GM12878 (cell line): ENCODE results near the gene CRIM1. TPM values are rescaled to one million over a fixed set of nuclear protein-coding genes. Genes with fewer than 3 reads are reported as not detected.

Source experiments
- ATAC-seq: fragments of 200-7000 bp; cut with Tn5 transposase; 3 replicates; pipeline ENCODE4 v1.9.1; 2020; ENCODE audit warnings: mild to moderate bottlenecking, moderate library complexity
- BruUV-seq: library from RNA; stranded (reverse); fragments of 400-500 nt; replicated peaks from 2 replicates; lab custom pipeline; 2021; lab: Mats Ljungman, UMichigan
- CTCF ChIA-PET: fragments of 300-600 bp; sonication (Branson Sonifier 250); formaldehyde crosslinking; extraction: SDS; loops from one replicate; lab custom pipeline; 2021; ENCODE audit warnings: inconsistent platforms; lab: Yijun Ruan, JAX
- POLR2A ChIA-PET: fragments of 350-600 bp; formaldehyde crosslinking; extraction: SDS; loops from one replicate; lab custom pipeline; 2021; ENCODE audit warnings: inconsistent platforms; lab: Charles Lee
- RAD21 ChIA-PET: fragments of 300-600 bp; sonication (Branson Sonifier 250); formaldehyde crosslinking; loops from one replicate; lab custom pipeline; 2023; ENCODE audit warnings: antibody characterized with exemption; ENCODE audit not compliant: unreplicated experiment; lab: Charles Lee
- SMC1A ChIA-PET: fragments of 300-600 bp; sonication (Branson Sonifier 250); formaldehyde crosslinking; loops from one replicate; lab custom pipeline; 2023; ENCODE audit not compliant: unreplicated experiment, uncharacterized antibody; lab: Charles Lee
- DNase-seq: peaks from one replicate; pipeline ENCODE4 v3.0.0-alpha.2; 2011; ENCODE audit warnings: low read depth, low spot score
- FAIRE-seq: peaks from 3 replicates; lab custom pipeline; 2011; peaks lifted over from hg19 to GRCh38; lab: Jason Lieb, UNC
- H2AFZ ChIP-seq: 2 replicates; pipeline ENCODE4 v1.6.0; 2011; ENCODE audit warnings: low read depth, low read length, control low read depth; ENCODE audit not compliant: control insufficient read depth
- H3K27ac ChIP-seq: 2 replicates; pipeline ENCODE4 v1.5.1; 2011; ENCODE audit warnings: control low read depth; ENCODE audit not compliant: control insufficient read depth, insufficient read depth
- H3K27me3 ChIP-seq, 2 experiments: replicated peaks in 1 of 2; 2 replicates each; pipeline versions ENCODE4 v1.6.0 to v1.6.1; 2011; ENCODE audit warnings: low read length in 1 of 2; ENCODE audit not compliant: control insufficient read depth in 2 of 2, insufficient read depth in 2 of 2
- H3K36me3 ChIP-seq, 2 experiments: 2 replicates each; pipeline ENCODE4 v1.5.1; 2011; ENCODE audit warnings: low read length in 1 of 2; ENCODE audit not compliant: control insufficient read depth in 2 of 2, insufficient read depth in 2 of 2
- H3K4me1 ChIP-seq: 2 replicates; pipeline ENCODE4 v1.6.1; 2011; ENCODE audit warnings: mild to moderate bottlenecking, low read length, moderate library complexity, mixed read lengths; ENCODE audit not compliant: control insufficient read depth, insufficient read depth
- H3K4me2 ChIP-seq: 2 replicates; pipeline ENCODE4 v1.6.0; 2011; ENCODE audit warnings: control low read depth; ENCODE audit not compliant: control insufficient read depth, insufficient read depth
- H3K4me3 ChIP-seq: fragments of 200-600 bp; sonication (generic); 2 replicates; pipeline ENCODE4 v1.5.1; 2016
- H3K79me2 ChIP-seq: 2 replicates; pipeline ENCODE4 v1.6.0; 2011; ENCODE audit warnings: low read length; ENCODE audit not compliant: control insufficient read depth, insufficient read depth
- H3K9ac ChIP-seq: 2 replicates; pipeline ENCODE4 v1.8.0; 2011; ENCODE audit warnings: low read length, control low read depth, mixed read lengths; ENCODE audit not compliant: control insufficient read depth, insufficient read depth
- H3K9me3 ChIP-seq: replicated peaks from 3 replicates; pipeline ENCODE4 v1.5.1; 2011; ENCODE audit warnings: mild to moderate bottlenecking, low read length; ENCODE audit not compliant: control insufficient read depth, insufficient read depth
- H4K20me1 ChIP-seq: 2 replicates; pipeline ENCODE4 v1.6.0; 2011; ENCODE audit not compliant: control insufficient read depth, insufficient read depth
- ATF3 ChIP-seq: IDR thresholded peaks from 2 replicates; pipeline ENCODE4 v1.6.1; 2011; ENCODE audit warnings: low read depth, mild to moderate bottlenecking, low read length, moderate library complexity, borderline replicate concordance; ENCODE audit errors: extremely low read depth
- KDM1A ChIP-seq: fragments of 200-600 bp; sonication (generic); IDR thresholded peaks from 2 replicates; pipeline ENCODE4 v1.6.1; 2016; ENCODE audit warnings: borderline replicate concordance
- MEF2A ChIP-seq: IDR thresholded peaks from 2 replicates; pipeline ENCODE4 v1.6.1; 2011; ENCODE audit warnings: low read depth, mild to moderate bottlenecking, low read length, moderate library complexity; ENCODE audit not compliant: insufficient read depth
- NBN ChIP-seq: fragments of 450-650 bp; IDR thresholded peaks from 2 replicates; pipeline ENCODE4 v1.6.1; 2016
- NFIC ChIP-seq: IDR thresholded peaks from 2 replicates; pipeline ENCODE4 v1.6.1; 2012; ENCODE audit warnings: low read depth, mild to moderate bottlenecking, inconsistent platforms, low read length, moderate library complexity
- NFXL1 ChIP-seq: fragments of 450-650 bp; IDR thresholded peaks from 2 replicates; pipeline ENCODE4 v1.6.1; 2017; ENCODE audit warnings: antibody characterized with exemption, mild to moderate bottlenecking, borderline replicate concordance
- NFYB ChIP-seq: IDR thresholded peaks from 2 replicates; pipeline ENCODE4 v1.6.1; 2011; ENCODE audit warnings: low read depth, mild to moderate bottlenecking, low read length, improper control_type of control experiment, moderate library complexity; ENCODE audit not compliant: insufficient read depth
- PAX5 ChIP-seq: IDR thresholded peaks from 2 replicates; pipeline ENCODE4 v1.6.1; 2011; ENCODE audit warnings: low read depth, low read length, borderline replicate concordance
- SMAD5 ChIP-seq: IDR thresholded peaks from 2 replicates; pipeline ENCODE4 v1.6.1; 2016; ENCODE audit warnings: antibody characterized with exemption, low read depth
- TCF7 ChIP-seq: IDR thresholded peaks from 2 replicates; pipeline ENCODE4 v1.6.1; 2014; ENCODE audit warnings: antibody characterized with exemption, borderline replicate concordance
- WGBS: methylation state at CpG from one replicate; pipeline ENCODE4 v1.1.6; 2016; ENCODE audit warnings: low lambda C conversion rate; ENCODE audit not compliant: insufficient replicate concordance, insufficient coverage; ENCODE audit errors: missing lambda C conversion rate; 5-methylcytosine and 5-hydroxymethylcytosine counted together
- in situ Hi-C: fragments of 300-500 bp; cut with MboI; formaldehyde crosslinking; loops from 9 replicates; pipeline ENCODE4 v1.14.3; 2018; ENCODE audit warnings: mixed read lengths
- intact Hi-C: fragments of 100-400 bp; cut with micrococcal nuclease; formaldehyde crosslinking; loops from one replicate; pipeline ENCODE4 v1.14.2; 2022; ENCODE audit not compliant: unreplicated experiment
- polyA plus RNA-seq, 11 experiments: library from polyadenylated mRNA; depleted of rRNA in 4 of 11; unstranded in 6 of 11; stranded (reverse) in 5 of 11; fragments of >200 nt; fragmentation: Nextera tagmentation in 4 of 11; fragmentation: Illumina TruSeq in 1 of 11; extraction: Ambion mirVana in 4 of 11; extraction: Trizol in 1 of 11; gene quantifications; 1 replicate in 1 of 11; 2 replicates in 10 of 11; pipeline versions ENCODE4 v1.2.1 to v1.2.3, GENCODE V29; 2011 to 2016; ENCODE audit warnings: inconsistent platforms in 2 of 11, missing spikeins in 2 of 11, low read depth in 1 of 11
- total RNA-seq, 4 experiments: library from RNA; depleted of rRNA in 3 of 4; stranded (reverse); fragments of >200 nt in 3 of 4; fragmentation: Illumina TruSeq in 1 of 4; extraction: Trizol in 1 of 4; gene quantifications; 2 replicates each; pipeline versions ENCODE4 v1.2.1 to v1.2.3, GENCODE V29; 2013 to 2021

Gene CRIM1
- total and polyA plus RNA-seq, 10 of the 15 experiments (the other 5 are each of a cell fraction or from before 2014, with no cell fraction given): 0.42 to 7.4 (median 3.1) TPM

GRCh38 chr2:36499128-36499820 is 143.7 kb downstream of the CRIM1 start:
- ChIA-PET CTCF (interaction anchor here (1.9 kb wide), 1 partner anchor 8 kb away, joined by 4 read pairs; no protein-coding TSS in a partner anchor), RAD21 (no interaction called here), POLR2A (no interaction called here), SMC1A (interaction anchor here (1.9 kb wide), 1 partner anchor 9 kb away, joined by 6 read pairs; no protein-coding TSS in a partner anchor)
- DNase-seq: no peak
- H3K9ac ChIP-seq: no peak overlapping the region
- no peaks in the 10 kb centered on the region for H3K36me3 ChIP-seq
- intact Hi-C loops: no loop called here
- no peaks in the 10 kb centered on the region for H3K9me3 ChIP-seq
- no peak overlapping the region for H3K4me3 ChIP-seq
- no peak for ATAC-seq
- no peak for FAIRE-seq
- H3K27ac ChIP-seq: no peak overlapping the region
- no peaks in the 10 kb centered on the region for H3K27me3 ChIP-seq
- no peak overlapping the region for H2AFZ ChIP-seq
- no peaks in the 10 kb centered on the region for H4K20me1 ChIP-seq
- no TSS peak for BruUV-seq
- 36% methylated on average over 6 of the region's 6 CpGs for WGBS
- TF ChIP-seq NFXL1 (no peak), NFYB (no peak), NBN (no peak), TCF7 (no peak), PAX5 (no peak), ATF3 (no peak), KDM1A (no peak), MEF2A (no peak), NFIC (no peak), SMAD5 (no peak)
- H3K4me2 ChIP-seq: no peak overlapping the region
- H3K79me2 ChIP-seq: no peaks in the 10 kb centered on the region
- in situ Hi-C loops: no loop called here
- H3K4me1 ChIP-seq: no peaks in the 10 kb centered on the region
